ENCODE measurements around the gene GRM2.

- TF ChIP-seq CTCF (IDR thresholded peaks at IDR 0.05) (no peak), POLR2A (IDR thresholded peaks at IDR 0.05) (no peak)
Observed at GRCh38 chr3:51710631-51711351, 3.9 kb downstream of the GRM2 start.

All from adrenal gland (tissue), 5 donors.